Caco-2 (cell line): ENCODE results near the gene PRR36. TPM values are rescaled to one million over a fixed set of nuclear protein-coding genes. Genes with fewer than 3 reads are reported as not detected.

Experiments
- BruUV-seq: library from RNA; stranded (reverse); fragments of 400-500 nt; replicated peaks from 2 replicates; lab custom pipeline; 2021; lab: Mats Ljungman, UMichigan
- CTCF ChIA-PET: fragments of 300-600 bp; sonication (Branson Sonifier 250); formaldehyde crosslinking; loops from one replicate; lab custom pipeline; 2022; ENCODE audit warnings: antibody characterized with exemption; lab: Charles Lee
- POLR2A ChIA-PET: fragments of 300-600 bp; sonication (Branson Sonifier 250); formaldehyde crosslinking; loops from one replicate; lab custom pipeline; 2022; ENCODE audit warnings: antibody characterized with exemption; lab: Charles Lee
- DNase-seq, 2 experiments: peaks; one replicate each; pipeline versions ENCODE4 v3.0.0 to v3.0.0-alpha.2; 2020 to 2022
- H3K27me3 ChIP-seq: replicated peaks from 2 replicates; pipeline ENCODE4 v1.6.0; 2011; ENCODE audit warnings: low read length; ENCODE audit not compliant: control insufficient read depth, insufficient read depth
- H3K36me3 ChIP-seq: 2 replicates; pipeline ENCODE4 v1.5.1; 2011; ENCODE audit warnings: low read length; ENCODE audit not compliant: control insufficient read depth, insufficient read depth
- H3K4me1 ChIP-seq: fragments of 250-450 bp; sonication (Bioruptor Pico); 2 replicates; pipeline ENCODE4 v1.5.1; 2020; ENCODE audit warnings: mild to moderate bottlenecking
- H3K4me3 ChIP-seq: 2 replicates; pipeline ENCODE4 v1.5.1; 2011; ENCODE audit warnings: low read depth, mild to moderate bottlenecking, control low read depth, low read length
- H3K9me3 ChIP-seq: fragments of 250-450 bp; sonication (Bioruptor Pico); 2 replicates; pipeline ENCODE4 v1.5.1; 2020; ENCODE audit warnings: mild to moderate bottlenecking, moderate library complexity
- H3K27ac Mint-ChIP-seq: one replicate; pipeline ENCODE4 v1.8.0; 2022; ENCODE audit warnings: mixed read lengths; ENCODE audit not compliant: unreplicated experiment
- H3K27me3 Mint-ChIP-seq: one replicate; pipeline ENCODE4 v1.8.0; 2022; ENCODE audit warnings: mixed read lengths; ENCODE audit not compliant: insufficient read depth, unreplicated experiment
- H3K36me3 Mint-ChIP-seq: one replicate; pipeline ENCODE4 v1.8.0; 2022; ENCODE audit warnings: mild to moderate bottlenecking, mixed read lengths; ENCODE audit not compliant: insufficient read depth, unreplicated experiment
- H3K4me1 Mint-ChIP-seq: one replicate; pipeline ENCODE4 v1.8.0; 2022; ENCODE audit warnings: low read depth, mixed read lengths; ENCODE audit not compliant: unreplicated experiment
- H3K4me3 Mint-ChIP-seq: one replicate; pipeline ENCODE4 v1.8.0; 2022; ENCODE audit warnings: mild to moderate bottlenecking, moderate library complexity, mixed read lengths; ENCODE audit not compliant: unreplicated experiment
- H3K9me3 Mint-ChIP-seq: one replicate; pipeline ENCODE4 v1.8.0; 2022; ENCODE audit warnings: mixed read lengths; ENCODE audit not compliant: unreplicated experiment
- intact Hi-C: fragments of 100-400 bp; cut with micrococcal nuclease; formaldehyde crosslinking; loops from one replicate; pipeline ENCODE4 v1.10.0; 2022; ENCODE audit not compliant: unreplicated experiment
- total RNA-seq: library from RNA; stranded (reverse); gene quantifications from 2 replicates; pipeline ENCODE4 v1.2.3, GENCODE V29; 2022
- TF ChIP-seq, protein P1 (sequence below), 2 experiments: fragments of 200-600 bp in 1 of 2; IDR thresholded peaks; 1 replicate in 1 of 2; 2 replicates in 1 of 2; pipeline versions ENCODE4 v1.5.1 to v1.8.0; 2011 to 2022; ENCODE audit warnings: antibody characterized with exemption in 1 of 2, control low read depth in 1 of 2, inconsistent platforms in 1 of 2, low read depth in 1 of 2, low read length in 1 of 2, mild to moderate bottlenecking in 1 of 2, moderate library complexity in 1 of 2; ENCODE audit not compliant: insufficient read depth in 1 of 2, severe bottlenecking in 1 of 2, unreplicated experiment in 1 of 2

The PRR36 gene
- total RNA-seq, 1 experiment from 2014 or later = 3.7 TPM

DNA sequence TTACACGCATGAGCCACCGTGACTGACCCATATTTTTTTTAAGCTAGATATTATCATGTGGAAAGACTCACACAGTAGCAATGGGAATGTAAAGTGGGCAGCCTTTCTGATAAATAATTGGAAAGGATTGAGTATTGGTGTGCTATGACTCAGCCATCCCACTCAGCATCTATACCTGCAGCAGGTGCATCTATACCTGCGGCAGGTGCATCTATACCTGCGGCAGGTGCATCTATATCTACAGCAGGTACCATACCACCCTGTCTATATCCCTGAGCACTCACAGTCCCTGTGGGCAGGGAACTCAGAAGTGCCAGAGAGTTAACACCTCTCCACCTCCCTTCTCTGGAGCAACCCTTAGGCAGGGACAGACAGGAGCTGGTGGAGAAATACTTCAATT, 8.9 kb upstream of the PRR36 start:
- no peak for DNase-seq
- Mint-ChIP-seq H3K4me1 (no peaks in the 10 kb centered on the region), H3K27ac (no peak overlapping the region), H3K4me3 (no peak overlapping the region), H3K27me3 (no peaks in the 10 kb centered on the region), H3K9me3 (no peaks in the 10 kb centered on the region), H3K36me3 (no peaks in the 10 kb centered on the region)
- Histone ChIP-seq H3K4me3 (no peak overlapping the region), H3K9me3 (no peaks in the 10 kb centered on the region), H3K36me3 (no peaks in the 10 kb centered on the region), H3K4me1 (peaks cover 7% of the 10 kb centered on the region; the same call in 1 of the 2 replicates), H3K27me3 (no peaks in the 10 kb centered on the region)
- no TSS peak for BruUV-seq
- ChIA-PET CTCF (interaction anchor here (1.3 kb wide), 1 partner anchor 14 kb away, joined by 8 read pairs; no protein-coding TSS in a partner anchor), POLR2A (no interaction called here)
- TF ChIP-seq, protein P1, sequence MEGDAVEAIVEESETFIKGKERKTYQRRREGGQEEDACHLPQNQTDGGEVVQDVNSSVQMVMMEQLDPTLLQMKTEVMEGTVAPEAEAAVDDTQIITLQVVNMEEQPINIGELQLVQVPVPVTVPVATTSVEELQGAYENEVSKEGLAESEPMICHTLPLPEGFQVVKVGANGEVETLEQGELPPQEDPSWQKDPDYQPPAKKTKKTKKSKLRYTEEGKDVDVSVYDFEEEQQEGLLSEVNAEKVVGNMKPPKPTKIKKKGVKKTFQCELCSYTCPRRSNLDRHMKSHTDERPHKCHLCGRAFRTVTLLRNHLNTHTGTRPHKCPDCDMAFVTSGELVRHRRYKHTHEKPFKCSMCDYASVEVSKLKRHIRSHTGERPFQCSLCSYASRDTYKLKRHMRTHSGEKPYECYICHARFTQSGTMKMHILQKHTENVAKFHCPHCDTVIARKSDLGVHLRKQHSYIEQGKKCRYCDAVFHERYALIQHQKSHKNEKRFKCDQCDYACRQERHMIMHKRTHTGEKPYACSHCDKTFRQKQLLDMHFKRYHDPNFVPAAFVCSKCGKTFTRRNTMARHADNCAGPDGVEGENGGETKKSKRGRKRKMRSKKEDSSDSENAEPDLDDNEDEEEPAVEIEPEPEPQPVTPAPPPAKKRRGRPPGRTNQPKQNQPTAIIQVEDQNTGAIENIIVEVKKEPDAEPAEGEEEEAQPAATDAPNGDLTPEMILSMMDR (IDR thresholded peaks at IDR 0.05; ENCODE audit: insufficient read depth in 1 of 2, low read depth in 1 of 2, low read length in 1 of 2, severe bottlenecking in 1 of 2, unreplicated experiment in 1 of 2) = no peak
- intact Hi-C loops = no loop called here

DNA sequence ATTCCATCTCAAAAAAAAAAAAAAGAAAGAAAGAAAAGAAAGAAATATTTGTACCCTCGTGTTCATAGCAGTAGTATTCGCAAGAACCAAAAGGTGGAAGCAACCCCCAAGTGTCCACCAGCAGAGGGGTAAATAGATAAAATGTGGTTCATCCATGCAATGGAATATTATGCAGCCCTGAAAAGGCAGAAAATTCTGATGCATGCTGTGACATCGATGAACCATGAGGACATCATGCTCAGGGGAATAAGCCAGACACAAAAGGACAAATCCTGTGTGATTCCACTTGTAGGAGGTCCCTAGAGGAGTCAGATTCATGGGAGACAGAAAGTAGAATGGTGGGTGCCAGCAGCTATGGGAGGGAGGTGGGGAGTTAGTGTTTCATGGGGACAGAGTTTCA, 7.7 kb upstream of the PRR36 start:
- TF ChIP-seq, protein P1 (IDR thresholded peaks at IDR 0.05; ENCODE audit: insufficient read depth in 1 of 2, low read depth in 1 of 2, low read length in 1 of 2, severe bottlenecking in 1 of 2, unreplicated experiment in 1 of 2) = no peak
- CTCF ChIA-PET = interaction anchor here (0.6 kb wide), 1 partner anchor 1994 kb away, joined by 3 read pairs; no protein-coding TSS in a partner anchor
- Histone ChIP-seq H3K4me3 (no peak overlapping the region), H3K27me3 (no peaks in the 10 kb centered on the region), H3K9me3 (no peaks in the 10 kb centered on the region), H3K4me1 (no peaks in the 10 kb centered on the region), H3K36me3 (no peaks in the 10 kb centered on the region)
- Mint-ChIP-seq H3K4me3 (no peak overlapping the region), H3K9me3 (no peaks in the 10 kb centered on the region), H3K4me1 (no peaks in the 10 kb centered on the region), H3K27ac (no peak overlapping the region), H3K36me3 (no peaks in the 10 kb centered on the region), H3K27me3 (no peaks in the 10 kb centered on the region)
- no TSS peak for BruUV-seq
- POLR2A ChIA-PET = no interaction called here
- intact Hi-C loops = no loop called here
- DNase-seq = no peak

DNA sequence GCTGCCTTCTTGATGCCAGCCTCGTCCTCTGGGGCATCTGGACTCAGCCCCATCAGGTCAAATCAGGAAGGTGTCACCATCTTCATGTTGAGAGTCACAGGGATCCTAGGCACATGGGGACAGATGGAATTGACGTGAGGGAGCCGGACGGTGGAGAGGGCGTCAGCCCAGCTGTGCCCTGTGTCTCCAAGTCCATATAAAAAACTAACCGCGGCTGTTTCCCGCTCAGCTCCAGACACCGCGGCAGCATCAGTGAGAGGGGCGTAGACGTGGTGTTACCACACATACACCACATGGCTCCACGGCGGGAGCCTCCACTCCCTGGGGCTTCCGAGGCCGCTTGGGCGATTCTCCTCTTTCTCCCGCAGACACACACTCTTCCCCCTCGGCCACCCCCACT, 5.6 kb upstream of the PRR36 start:
- ChIA-PET CTCF (interaction anchor here (1.2 kb wide), 1 partner anchor 10 kb away, joined by 5 read pairs; no protein-coding TSS in a partner anchor), POLR2A (interaction anchor here (0.5 kb wide), 1 partner anchor 182 kb away, joined by 3 read pairs; no protein-coding TSS in a partner anchor)
- no peak overlapping the region for H3K4me3 ChIP-seq
- peaks cover under 1% of the 10 kb centered on the region; the same call in 1 of the 2 replicates for H3K4me1 ChIP-seq
- Mint-ChIP-seq H3K27ac (no peak overlapping the region), H3K9me3 (no peaks in the 10 kb centered on the region), H3K4me3 (no peak overlapping the region), H3K4me1 (no peaks in the 10 kb centered on the region), H3K36me3 (no peaks in the 10 kb centered on the region), H3K27me3 (no peaks in the 10 kb centered on the region)
- no TSS peak for BruUV-seq
- intact Hi-C loops = no loop called here
- no peaks in the 10 kb centered on the region for H3K9me3 ChIP-seq
- H3K36me3 ChIP-seq = no peaks in the 10 kb centered on the region
- TF ChIP-seq, protein P1 (IDR thresholded peaks at IDR 0.05; ENCODE audit: insufficient read depth in 1 of 2, low read depth in 1 of 2, low read length in 1 of 2, severe bottlenecking in 1 of 2, unreplicated experiment in 1 of 2) = no peak
- H3K27me3 ChIP-seq = no peaks in the 10 kb centered on the region
- no peak for DNase-seq
